Tibial nerve (tissue), 3 donors: ENCODE measurements around the gene ZBTB16.

Experiments used
- CTCF ChIP-seq, 5 experiments: fragments of 200-600 bp in 3 of 5; fragments of 450-650 bp in 2 of 5; sonication (generic) in 3 of 5; IDR thresholded peaks; one replicate each; pipeline ENCODE4 v1.5.1; 2016 to 2019; ENCODE audit warnings: antibody characterized with exemption in 5 of 5, mild to moderate bottlenecking in 3 of 5, moderate library complexity in 2 of 5
- POLR2A ChIP-seq, 2 donors: fragments of 450-650 bp; IDR thresholded peaks; one replicate each; pipeline ENCODE4 v1.6.1; 2017; ENCODE audit warnings: antibody characterized with exemption in 2 of 2, mild to moderate bottlenecking in 2 of 2, moderate library complexity in 2 of 2

GRCh38 chr11:114084414-114084813 is 24.9 kb downstream of the ZBTB16 start:
- TF ChIP-seq CTCF (IDR thresholded peaks at IDR 0.05) (no peak), POLR2A (IDR thresholded peaks at IDR 0.05) (no peak)
